Liver (tissue), 9 donors: Measurements from ENCODE around the gene ARHGEF3. TPM values are rescaled to one million over a fixed set of nuclear protein-coding genes. Genes with fewer than 3 reads are reported as not detected.

ENCODE experiments used
- DNase-seq: peaks from one replicate; pipeline ENCODE4 v3.0.0-alpha.2; 2017; ENCODE audit warnings: low spot score
- H3K27ac ChIP-seq, 2 donors: one replicate each; pipeline ENCODE4 v1.7.0; 2013; ENCODE audit warnings: inconsistent platforms in 2 of 2, low read length in 2 of 2, control low read depth in 1 of 2, low read depth in 1 of 2, mild to moderate bottlenecking in 1 of 2
- H3K27me3 ChIP-seq, 4 donors: one replicate each; pipeline versions ENCODE4 v1.6.1 to v1.7.0; 2013; ENCODE audit warnings: low read length in 3 of 4, inconsistent platforms in 1 of 4, mild to moderate bottlenecking in 1 of 4, moderate library complexity in 1 of 4; ENCODE audit not compliant: control insufficient read depth in 4 of 4, insufficient read depth in 4 of 4
- H3K36me3 ChIP-seq, 4 donors: one replicate each; pipeline versions ENCODE4 v1.6.1 to v1.7.0; 2013; ENCODE audit warnings: low read length in 3 of 4, mild to moderate bottlenecking in 3 of 4, low read depth in 1 of 4, moderate library complexity in 1 of 4; ENCODE audit not compliant: control insufficient read depth in 4 of 4, insufficient read depth in 3 of 4
- H3K4me1 ChIP-seq, 4 donors: one replicate each; pipeline versions ENCODE4 v1.6.1 to v1.7.0; 2013; ENCODE audit warnings: low read length in 3 of 4, mild to moderate bottlenecking in 3 of 4, moderate library complexity in 1 of 4; ENCODE audit not compliant: control insufficient read depth in 4 of 4, insufficient read depth in 4 of 4
- H3K4me3 ChIP-seq, 3 donors: one replicate each; pipeline versions ENCODE4 v1.6.1 to v1.7.0; 2013; ENCODE audit warnings: low read length in 3 of 3, control low read depth in 1 of 3, low read depth in 1 of 3, mild to moderate bottlenecking in 1 of 3
- H3K9ac ChIP-seq, 2 donors: one replicate each; pipeline ENCODE4 v1.7.0; 2013; ENCODE audit warnings: low read length in 2 of 2, mild to moderate bottlenecking in 2 of 2, moderate library complexity in 2 of 2, control low read depth in 1 of 2, low read depth in 1 of 2
- H3K9me3 ChIP-seq, 4 donors: one replicate each; pipeline versions ENCODE4 v1.6.1 to v1.7.0; 2013; ENCODE audit warnings: low read length in 3 of 4; ENCODE audit not compliant: control insufficient read depth in 4 of 4
- FOXA1 ChIP-seq: IDR thresholded peaks from 2 replicates; pipeline ENCODE4 v1.6.1; 2016; ENCODE audit warnings: antibody characterized with exemption
- FOXA2 ChIP-seq: IDR thresholded peaks from 2 replicates; pipeline ENCODE4 v1.6.1; 2016; ENCODE audit warnings: antibody characterized with exemption
- GABPA ChIP-seq, 2 donors: IDR thresholded peaks in 1 of 2; conservative IDR thresholded peaks in 1 of 2; 2 replicates each; pipeline ENCODE4 v1.6.1; 2016; ENCODE audit warnings: antibody characterized with exemption in 2 of 2, mild to moderate bottlenecking in 1 of 2, moderate library complexity in 1 of 2
- HNF4G ChIP-seq: IDR thresholded peaks from 2 replicates; pipeline ENCODE4 v1.6.1; 2016; ENCODE audit warnings: antibody characterized with exemption
- NR2F2 ChIP-seq: IDR thresholded peaks from 2 replicates; pipeline ENCODE4 v1.6.1; 2016; ENCODE audit warnings: antibody characterized with exemption
- RAD21 ChIP-seq, 2 donors: IDR thresholded peaks; 2 replicates each; pipeline ENCODE4 v1.6.1; 2016; ENCODE audit warnings: antibody characterized with exemption in 2 of 2, mild to moderate bottlenecking in 2 of 2
- RXRA ChIP-seq, 2 donors: IDR thresholded peaks; 2 replicates each; pipeline ENCODE4 v1.6.1; 2017 to 2018; ENCODE audit warnings: antibody characterized with exemption in 2 of 2, mild to moderate bottlenecking in 1 of 2
- SP1 ChIP-seq: IDR thresholded peaks from 2 replicates; pipeline ENCODE4 v1.6.1; 2018; ENCODE audit warnings: antibody characterized with exemption, mild to moderate bottlenecking
- TAF1 ChIP-seq: conservative IDR thresholded peaks from 2 replicates; pipeline ENCODE4 v1.6.1; 2016; ENCODE audit warnings: antibody characterized with exemption, mild to moderate bottlenecking
- YY1 ChIP-seq: IDR thresholded peaks from 2 replicates; pipeline ENCODE4 v1.6.1; 2016; ENCODE audit warnings: antibody characterized with exemption, mild to moderate bottlenecking
- WGBS: extraction: QIAGEN DNeasy Blood & Tissue Kit; methylation state at CpG from one replicate; pipeline ENCODE4 v1.1.7; 2013; 5-methylcytosine and 5-hydroxymethylcytosine counted together
- polyA plus RNA-seq, 2 donors: library from polyadenylated mRNA; stranded (reverse) in 1 of 2; unstranded in 1 of 2; fragments of 200-250 nt in 1 of 2; fragments of >200 nt in 1 of 2; fragmentation: Nextera tagmentation in 1 of 2; extraction: Ambion mirVana in 1 of 2; gene quantifications; one replicate each; pipeline versions ENCODE4 v1.2.1 to v1.2.3, GENCODE V29; 2013 to 2015
- total RNA-seq, 2 donors: library from RNA; depleted of rRNA; stranded (reverse); fragments of >200 nt; gene quantifications; one replicate each; pipeline ENCODE4 v1.2.3, GENCODE V29; 2014
- TF ChIP-seq, protein P1 (sequence below): IDR thresholded peaks from 2 replicates; pipeline ENCODE4 v1.6.1; 2016; ENCODE audit warnings: antibody characterized with exemption
- TF ChIP-seq, protein P2 (sequence below): IDR thresholded peaks from 2 replicates; pipeline ENCODE4 v1.6.1; 2016; ENCODE audit warnings: antibody characterized with exemption, mild to moderate bottlenecking
- TF ChIP-seq, protein P3 (sequence below): IDR thresholded peaks from 2 replicates; pipeline ENCODE4 v1.6.1; 2016; ENCODE audit warnings: antibody characterized with exemption
- TF ChIP-seq, protein P4 (sequence below): fragments of 150-350 bp; IDR thresholded peaks from 2 replicates; pipeline ENCODE4 v1.5.1; 2017; ENCODE audit warnings: improper control_type of control experiment, low read depth, low read length; ENCODE audit not compliant: missing input control
- TF ChIP-seq, protein P5 (sequence below): IDR thresholded peaks from 2 replicates; pipeline ENCODE4 v1.6.1; 2016; ENCODE audit warnings: antibody characterized with exemption
- donor health status: healthy.
- donor health status: healthy.
- donor health status: healthy.
- donor health status: healthy.
- donor health status: healthy.

ARHGEF3 gene
- total and polyA plus RNA-seq, 4 donors = 1.6 to 7.9 (median 2.0) TPM

DNA sequence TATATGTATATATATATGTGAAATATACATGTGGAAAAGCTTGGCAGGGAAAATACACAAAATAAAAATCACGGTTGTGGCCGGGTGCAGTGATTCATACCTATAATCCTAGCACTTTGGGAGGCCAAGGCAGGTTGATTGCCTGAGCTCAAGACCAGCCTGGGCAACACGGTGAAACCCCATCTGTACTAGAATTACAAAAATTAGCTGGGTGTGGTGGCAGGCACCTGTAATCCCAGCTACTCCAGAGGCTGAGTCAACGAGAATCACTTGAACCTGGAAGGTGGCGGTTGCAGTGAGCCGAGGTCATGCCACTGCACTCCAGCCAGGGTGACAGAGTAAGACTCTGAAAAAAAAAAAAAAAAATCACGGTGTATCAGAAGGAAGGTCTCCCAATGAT is 20.8 kb upstream of the ARHGEF3 start:
- no peaks in the 10 kb centered on the region for H3K36me3 ChIP-seq
- no peaks in the 10 kb centered on the region for H3K4me1 ChIP-seq
- no peaks in the 10 kb centered on the region for H3K9me3 ChIP-seq
- no peak for DNase-seq
- peaks cover 0 to 7% (median 2%) of the 10 kb centered on the region in 4 donors for H3K27me3 ChIP-seq
- WGBS = 87% methylated on average over 7 of the region's 7 CpGs
- H3K9ac ChIP-seq = no peak overlapping the region
- H3K4me3 ChIP-seq = no peak overlapping the region
- H3K27ac ChIP-seq = no peak overlapping the region
- TF ChIP-seq RAD21 (IDR thresholded peaks at IDR 0.05) (no peak), NR2F2 (no peak), SP1 (no peak), TAF1 (no peak), GABPA (IDR thresholded peaks at IDR 0.05 in 1 of 2, conservative IDR thresholded peaks at IDR 0.05 in 1 of 2) (no peak), FOXA2 (no peak), RXRA (IDR thresholded peaks at IDR 0.05) (no peak)
- TF ChIP-seq, protein P1, sequence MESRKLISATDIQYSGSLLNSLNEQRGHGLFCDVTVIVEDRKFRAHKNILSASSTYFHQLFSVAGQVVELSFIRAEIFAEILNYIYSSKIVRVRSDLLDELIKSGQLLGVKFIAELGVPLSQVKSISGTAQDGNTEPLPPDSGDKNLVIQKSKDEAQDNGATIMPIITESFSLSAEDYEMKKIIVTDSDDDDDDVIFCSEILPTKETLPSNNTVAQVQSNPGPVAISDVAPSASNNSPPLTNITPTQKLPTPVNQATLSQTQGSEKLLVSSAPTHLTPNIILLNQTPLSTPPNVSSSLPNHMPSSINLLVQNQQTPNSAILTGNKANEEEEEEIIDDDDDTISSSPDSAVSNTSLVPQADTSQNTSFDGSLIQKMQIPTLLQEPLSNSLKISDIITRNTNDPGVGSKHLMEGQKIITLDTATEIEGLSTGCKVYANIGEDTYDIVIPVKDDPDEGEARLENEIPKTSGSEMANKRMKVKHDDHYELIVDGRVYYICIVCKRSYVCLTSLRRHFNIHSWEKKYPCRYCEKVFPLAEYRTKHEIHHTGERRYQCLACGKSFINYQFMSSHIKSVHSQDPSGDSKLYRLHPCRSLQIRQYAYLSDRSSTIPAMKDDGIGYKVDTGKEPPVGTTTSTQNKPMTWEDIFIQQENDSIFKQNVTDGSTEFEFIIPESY = no peak
- TF ChIP-seq, protein P2, sequence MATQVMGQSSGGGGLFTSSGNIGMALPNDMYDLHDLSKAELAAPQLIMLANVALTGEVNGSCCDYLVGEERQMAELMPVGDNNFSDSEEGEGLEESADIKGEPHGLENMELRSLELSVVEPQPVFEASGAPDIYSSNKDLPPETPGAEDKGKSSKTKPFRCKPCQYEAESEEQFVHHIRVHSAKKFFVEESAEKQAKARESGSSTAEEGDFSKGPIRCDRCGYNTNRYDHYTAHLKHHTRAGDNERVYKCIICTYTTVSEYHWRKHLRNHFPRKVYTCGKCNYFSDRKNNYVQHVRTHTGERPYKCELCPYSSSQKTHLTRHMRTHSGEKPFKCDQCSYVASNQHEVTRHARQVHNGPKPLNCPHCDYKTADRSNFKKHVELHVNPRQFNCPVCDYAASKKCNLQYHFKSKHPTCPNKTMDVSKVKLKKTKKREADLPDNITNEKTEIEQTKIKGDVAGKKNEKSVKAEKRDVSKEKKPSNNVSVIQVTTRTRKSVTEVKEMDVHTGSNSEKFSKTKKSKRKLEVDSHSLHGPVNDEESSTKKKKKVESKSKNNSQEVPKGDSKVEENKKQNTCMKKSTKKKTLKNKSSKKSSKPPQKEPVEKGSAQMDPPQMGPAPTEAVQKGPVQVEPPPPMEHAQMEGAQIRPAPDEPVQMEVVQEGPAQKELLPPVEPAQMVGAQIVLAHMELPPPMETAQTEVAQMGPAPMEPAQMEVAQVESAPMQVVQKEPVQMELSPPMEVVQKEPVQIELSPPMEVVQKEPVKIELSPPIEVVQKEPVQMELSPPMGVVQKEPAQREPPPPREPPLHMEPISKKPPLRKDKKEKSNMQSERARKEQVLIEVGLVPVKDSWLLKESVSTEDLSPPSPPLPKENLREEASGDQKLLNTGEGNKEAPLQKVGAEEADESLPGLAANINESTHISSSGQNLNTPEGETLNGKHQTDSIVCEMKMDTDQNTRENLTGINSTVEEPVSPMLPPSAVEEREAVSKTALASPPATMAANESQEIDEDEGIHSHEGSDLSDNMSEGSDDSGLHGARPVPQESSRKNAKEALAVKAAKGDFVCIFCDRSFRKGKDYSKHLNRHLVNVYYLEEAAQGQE = no peak
- TF ChIP-seq, protein P3, sequence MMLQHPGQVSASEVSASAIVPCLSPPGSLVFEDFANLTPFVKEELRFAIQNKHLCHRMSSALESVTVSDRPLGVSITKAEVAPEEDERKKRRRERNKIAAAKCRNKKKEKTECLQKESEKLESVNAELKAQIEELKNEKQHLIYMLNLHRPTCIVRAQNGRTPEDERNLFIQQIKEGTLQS = no peak

DNA sequence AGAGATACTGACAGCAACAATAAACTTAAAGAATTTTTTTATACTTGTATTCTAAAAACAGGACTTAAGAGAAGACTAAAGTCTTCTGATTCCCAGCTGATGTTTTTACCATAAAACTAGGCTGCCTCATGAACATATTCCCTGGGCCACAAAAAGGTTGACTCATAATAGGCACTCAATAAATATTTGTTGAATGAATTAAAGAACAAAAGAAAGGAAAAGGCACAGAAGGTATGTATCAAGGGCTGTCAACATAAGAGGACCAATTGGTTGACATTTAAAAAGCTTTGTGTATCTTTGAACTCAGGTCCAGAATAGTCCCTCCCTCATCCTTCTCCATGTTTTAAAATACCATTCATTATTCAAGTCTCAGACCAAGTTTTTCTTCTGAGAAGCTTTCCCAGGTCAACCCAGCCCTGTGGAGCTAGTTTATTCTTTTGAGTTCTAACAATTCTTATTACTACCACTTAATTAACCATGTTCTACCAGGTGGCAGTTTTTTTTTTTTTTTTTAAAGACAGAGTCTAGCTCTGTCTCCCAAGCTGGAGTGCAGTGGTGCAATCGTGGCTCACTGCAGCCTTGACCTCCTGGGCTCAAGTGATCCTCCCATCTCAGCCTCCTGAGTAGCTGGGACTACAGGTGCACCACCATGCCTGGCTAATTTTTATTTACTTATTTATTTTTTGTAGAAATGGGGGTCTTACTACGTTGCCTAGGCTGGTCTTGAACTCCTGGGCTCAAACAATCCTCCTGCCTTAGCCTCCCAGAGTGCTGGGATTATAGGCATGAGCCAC is 17.5 kb upstream of the ARHGEF3 start:
- Histone ChIP-seq H3K9ac (no peak overlapping the region), H3K27ac (no peak overlapping the region), H3K4me1 (no peaks in the 10 kb centered on the region), H3K9me3 (no peaks in the 10 kb centered on the region), H3K36me3 (no peaks in the 10 kb centered on the region), H3K27me3 (peaks cover 0 to 6% (median 2%) of the 10 kb centered on the region in 4 donors), H3K4me3 (no peak overlapping the region)
- WGBS = 75% methylated on average over 2 of the region's 2 CpGs
- no peak for DNase-seq
- TF ChIP-seq SP1 (no peak), HNF4G (no peak), TAF1 (no peak), RAD21 (IDR thresholded peaks at IDR 0.05) (no peak), GABPA (IDR thresholded peaks at IDR 0.05 in 1 of 2, conservative IDR thresholded peaks at IDR 0.05 in 1 of 2) (no peak), NR2F2 (no peak), FOXA2 (no peak), FOXA1 (no peak), RXRA (IDR thresholded peaks at IDR 0.05) (no peak), YY1 (no peak)
- TF ChIP-seq, protein P4, sequence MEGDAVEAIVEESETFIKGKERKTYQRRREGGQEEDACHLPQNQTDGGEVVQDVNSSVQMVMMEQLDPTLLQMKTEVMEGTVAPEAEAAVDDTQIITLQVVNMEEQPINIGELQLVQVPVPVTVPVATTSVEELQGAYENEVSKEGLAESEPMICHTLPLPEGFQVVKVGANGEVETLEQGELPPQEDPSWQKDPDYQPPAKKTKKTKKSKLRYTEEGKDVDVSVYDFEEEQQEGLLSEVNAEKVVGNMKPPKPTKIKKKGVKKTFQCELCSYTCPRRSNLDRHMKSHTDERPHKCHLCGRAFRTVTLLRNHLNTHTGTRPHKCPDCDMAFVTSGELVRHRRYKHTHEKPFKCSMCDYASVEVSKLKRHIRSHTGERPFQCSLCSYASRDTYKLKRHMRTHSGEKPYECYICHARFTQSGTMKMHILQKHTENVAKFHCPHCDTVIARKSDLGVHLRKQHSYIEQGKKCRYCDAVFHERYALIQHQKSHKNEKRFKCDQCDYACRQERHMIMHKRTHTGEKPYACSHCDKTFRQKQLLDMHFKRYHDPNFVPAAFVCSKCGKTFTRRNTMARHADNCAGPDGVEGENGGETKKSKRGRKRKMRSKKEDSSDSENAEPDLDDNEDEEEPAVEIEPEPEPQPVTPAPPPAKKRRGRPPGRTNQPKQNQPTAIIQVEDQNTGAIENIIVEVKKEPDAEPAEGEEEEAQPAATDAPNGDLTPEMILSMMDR = no peak
- TF ChIP-seq, protein P5, sequence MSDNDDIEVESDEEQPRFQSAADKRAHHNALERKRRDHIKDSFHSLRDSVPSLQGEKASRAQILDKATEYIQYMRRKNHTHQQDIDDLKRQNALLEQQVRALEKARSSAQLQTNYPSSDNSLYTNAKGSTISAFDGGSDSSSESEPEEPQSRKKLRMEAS = no peak
- TF ChIP-seq, protein P2 = no peak
- TF ChIP-seq, protein P3 = no peak
- TF ChIP-seq, protein P1 = no peak
